NB4 (cell line): ENCODE data around the gene PLLP.

Source experiments
- TF ChIP-seq, protein P1 (sequence below): IDR thresholded peaks from one replicate; pipeline ENCODE4 v1.5.1; 2012; ENCODE audit warnings: low read depth, low read length
- TF ChIP-seq, protein P2 (sequence below): IDR thresholded peaks from 2 replicates; pipeline ENCODE4 v1.6.1; 2011; ENCODE audit warnings: low read depth, low read length

DNA sequence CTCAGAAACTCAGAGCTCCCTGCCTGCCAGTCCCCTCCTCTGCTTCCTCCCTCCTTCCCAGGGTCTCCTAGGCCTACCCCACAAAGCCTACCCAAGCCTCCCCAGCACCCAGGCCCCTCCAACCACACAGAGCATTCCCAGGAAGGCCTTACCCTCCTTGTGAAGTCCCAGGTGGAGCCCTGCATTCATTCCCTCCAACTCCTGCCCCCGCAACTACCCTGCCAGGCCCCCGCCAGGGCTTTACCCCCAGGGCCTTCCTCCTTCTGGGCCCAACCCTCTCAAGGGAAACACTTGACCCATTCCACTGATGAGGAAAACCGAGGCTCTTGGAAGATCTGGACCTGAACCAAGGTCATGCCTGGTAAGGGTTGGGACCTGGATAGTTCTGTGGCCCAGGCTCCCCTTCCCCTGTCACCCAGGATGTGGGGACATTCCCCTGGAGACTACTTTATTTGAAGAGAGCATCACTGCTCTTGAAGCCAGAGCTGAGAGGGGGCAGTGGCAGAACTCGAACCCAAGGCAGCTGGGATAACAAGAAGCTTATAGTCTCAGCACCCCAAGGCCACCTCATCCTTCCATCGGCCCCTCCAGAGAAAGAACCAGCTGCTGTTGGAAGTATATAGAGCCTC, 12.5 kb downstream of the PLLP start:
- TF ChIP-seq, protein P1, sequence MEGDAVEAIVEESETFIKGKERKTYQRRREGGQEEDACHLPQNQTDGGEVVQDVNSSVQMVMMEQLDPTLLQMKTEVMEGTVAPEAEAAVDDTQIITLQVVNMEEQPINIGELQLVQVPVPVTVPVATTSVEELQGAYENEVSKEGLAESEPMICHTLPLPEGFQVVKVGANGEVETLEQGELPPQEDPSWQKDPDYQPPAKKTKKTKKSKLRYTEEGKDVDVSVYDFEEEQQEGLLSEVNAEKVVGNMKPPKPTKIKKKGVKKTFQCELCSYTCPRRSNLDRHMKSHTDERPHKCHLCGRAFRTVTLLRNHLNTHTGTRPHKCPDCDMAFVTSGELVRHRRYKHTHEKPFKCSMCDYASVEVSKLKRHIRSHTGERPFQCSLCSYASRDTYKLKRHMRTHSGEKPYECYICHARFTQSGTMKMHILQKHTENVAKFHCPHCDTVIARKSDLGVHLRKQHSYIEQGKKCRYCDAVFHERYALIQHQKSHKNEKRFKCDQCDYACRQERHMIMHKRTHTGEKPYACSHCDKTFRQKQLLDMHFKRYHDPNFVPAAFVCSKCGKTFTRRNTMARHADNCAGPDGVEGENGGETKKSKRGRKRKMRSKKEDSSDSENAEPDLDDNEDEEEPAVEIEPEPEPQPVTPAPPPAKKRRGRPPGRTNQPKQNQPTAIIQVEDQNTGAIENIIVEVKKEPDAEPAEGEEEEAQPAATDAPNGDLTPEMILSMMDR, result no peak
- TF ChIP-seq, protein P2, sequence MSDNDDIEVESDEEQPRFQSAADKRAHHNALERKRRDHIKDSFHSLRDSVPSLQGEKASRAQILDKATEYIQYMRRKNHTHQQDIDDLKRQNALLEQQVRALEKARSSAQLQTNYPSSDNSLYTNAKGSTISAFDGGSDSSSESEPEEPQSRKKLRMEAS, result no peak
